ENCODE results near the gene DCC.

- TF ChIP-seq CTCF (conservative IDR thresholded peaks at IDR 0.05 in 1 of 2, IDR thresholded peaks at IDR 0.05 in 1 of 2; ENCODE audit: low read depth in 1 of 2, low read length in 2 of 2) = no peak
- TF ChIP-seq EZH2 (IDR thresholded peaks at IDR 0.05; ENCODE audit: low read length, missing control alignments) = no peak
These were observed 700.3 kb downstream of the DCC start for GRCh38 chr18:53040286-53040685.

Measured in fibroblast of lung (primary cell).